Tibial artery (tissue), 4 donors: ENCODE results near the gene LIMS1.
"Not testable (repeated sequence)": the region's sequence is repeated elsewhere in the genome, so short reads cannot be mapped to it uniquely, and the experiment has no call there.

Experiments
- DNase-seq, 2 donors: peaks; one replicate each; pipeline ENCODE4 v3.0.0-alpha.2; 2019
- H3K27ac ChIP-seq, 2 donors: fragments of 200-600 bp; sonication (generic) in 1 of 2; 1 replicate in 1 of 2; 2 replicates in 1 of 2; pipeline ENCODE4 v1.5.1; 2018 to 2019; ENCODE audit warnings: mild to moderate bottlenecking in 1 of 2
- H3K27me3 ChIP-seq, 2 donors: fragments of 200-600 bp; sonication (generic) in 1 of 2; one replicate each; pipeline versions ENCODE4 v1.5.1 to v1.6.0; 2016 to 2019
- H3K36me3 ChIP-seq, 3 donors: fragments of 200-600 bp; sonication (generic) in 2 of 3; one replicate each; pipeline ENCODE4 v1.5.1; 2016 to 2019; ENCODE audit warnings: mild to moderate bottlenecking in 2 of 3
- H3K4me1 ChIP-seq, 4 donors: fragments of 200-600 bp; sonication (generic) in 2 of 4; 1 replicate in 3 of 4; 2 replicates in 1 of 4; pipeline ENCODE4 v1.5.1; 2016 to 2019
- H3K4me3 ChIP-seq, 2 donors: fragments of 200-600 bp; sonication (generic) in 1 of 2; 1 replicate in 1 of 2; 2 replicates in 1 of 2; pipeline ENCODE4 v1.5.1; 2018 to 2019; ENCODE audit warnings: mild to moderate bottlenecking in 2 of 2
- H3K9me3 ChIP-seq, 3 donors: fragments of 200-600 bp; sonication (generic) in 1 of 3; one replicate each; pipeline ENCODE4 v1.5.1; 2016 to 2019
- CTCF ChIP-seq, 2 experiments: fragments of 200-600 bp in 1 of 2; fragments of 450-650 bp in 1 of 2; IDR thresholded peaks; one replicate each; pipeline ENCODE4 v1.5.1; 2017 to 2019; ENCODE audit warnings: antibody characterized with exemption in 2 of 2, mild to moderate bottlenecking in 1 of 2, moderate library complexity in 1 of 2
- intact Hi-C: fragments of 100-400 bp; cut with DNase I; formaldehyde crosslinking; loops from one replicate; pipeline ENCODE4 v1.15.0; 2023; ENCODE audit warnings: low total_unique reads

Gene LIMS1

GRCh38 chr2:108524688-108525087 lies 9.6 kb upstream of the LIMS1 start:
- H3K4me3 ChIP-seq, DNase-seq, H3K9me3 ChIP-seq, H3K27me3 ChIP-seq, intact Hi-C loops, H3K36me3 ChIP-seq, H3K4me1 ChIP-seq, H3K27ac ChIP-seq: not testable (repeated sequence)

- H3K27ac ChIP-seq, H3K4me1 ChIP-seq, H3K4me3 ChIP-seq, H3K9me3 ChIP-seq, H3K36me3 ChIP-seq, intact Hi-C loops, DNase-seq, H3K27me3 ChIP-seq: not testable (repeated sequence)
Measured at GRCh38 chr2:108525258-108525657, 9.0 kb upstream of the LIMS1 start.

GRCh38 chr2:108531674-108532055 lies 2.6 kb upstream of the LIMS1 start:
- intact Hi-C loops, result no loop called here

GRCh38 chr2:108534584-108535356 lies 500 bp downstream of the LIMS1 start:
- Histone ChIP-seq H3K9me3 (no peaks in the 10 kb centered on the region), H3K4me1 (peaks cover 0 to 27% (median 13%) of the 10 kb centered on the region in 4 donors), H3K27ac (peak overlapping the region; percentile 92 to 98), H3K27me3 (no peaks in the 10 kb centered on the region), H3K4me3 (peak overlapping the region; percentile 69 to 93), H3K36me3 (no peaks in the 10 kb centered on the region)
- peak; percentile 34 to 75 for DNase-seq
- no peak for TF ChIP-seq CTCF (IDR thresholded peaks at IDR 0.05)
- intact Hi-C loops, result no loop called here

More at GRCh38 chr2:108531674-108532055, 2.6 kb upstream of the LIMS1 start:
- no peak for DNase-seq
- no peaks in the 10 kb centered on the region for H3K36me3 ChIP-seq
- no peak overlapping the region for H3K4me3 ChIP-seq
- H3K4me1 ChIP-seq, result peaks cover 0 to 13% (median 7%) of the 10 kb centered on the region in 4 donors
- H3K27ac ChIP-seq, result no peak overlapping the region
- H3K9me3 ChIP-seq, result no peaks in the 10 kb centered on the region
- H3K27me3 ChIP-seq, result no peaks in the 10 kb centered on the region
- no peak for TF ChIP-seq CTCF (IDR thresholded peaks at IDR 0.05)

GRCh38 chr2:108535357-108535631 lies 1.0 kb downstream of the LIMS1 start:
- intact Hi-C loops, result no loop called here
- peak overlapping the region; percentile 92 to 98 for H3K27ac ChIP-seq
- peak overlapping the region; percentile 69 to 93 for H3K4me3 ChIP-seq
- TF ChIP-seq CTCF (IDR thresholded peaks at IDR 0.05), result no peak
- H3K36me3 ChIP-seq, result no peaks in the 10 kb centered on the region
- no peak for DNase-seq
- no peaks in the 10 kb centered on the region for H3K27me3 ChIP-seq
- H3K9me3 ChIP-seq, result no peaks in the 10 kb centered on the region
- peaks cover 0 to 27% (median 13%) of the 10 kb centered on the region in 4 donors for H3K4me1 ChIP-seq

GRCh38 chr2:108536133-108536780 lies 2.0 kb downstream of the LIMS1 start:
- no peak for TF ChIP-seq CTCF (IDR thresholded peaks at IDR 0.05)
- Histone ChIP-seq H3K27me3 (no peaks in the 10 kb centered on the region), H3K4me1 (peaks cover 0 to 31% (median 13%) of the 10 kb centered on the region in 4 donors), H3K4me3 (peak overlapping the region; percentile 69 to 93), H3K27ac (peak overlapping the region in 1 of 2 donors; percentile 3), H3K9me3 (no peaks in the 10 kb centered on the region), H3K36me3 (no peaks in the 10 kb centered on the region)
- intact Hi-C loops, result no loop called here
- DNase-seq, result no peak
